Measurements from ENCODE around the gene PLXNA4. TPM values are rescaled to one million over a fixed set of nuclear protein-coding genes. Genes with fewer than 3 reads are reported as not detected.

PLXNA4 gene
- total and polyA plus RNA-seq, 11 donors, result 1.8 to 22.1 (median 10.5) TPM

- H3K4me1 ChIP-seq, result peaks cover 0 to 3% (median 0%) of the 10 kb centered on the region in 12 donors
- no peak overlapping the region for H3K4me3 ChIP-seq
- no peak for DNase-seq
- peaks cover 0 to 17% (median 8%) of the 10 kb centered on the region in 12 donors for H3K9me3 ChIP-seq
- no peak overlapping the region for H3K27ac ChIP-seq
- H3K27me3 ChIP-seq, result no peaks in the 10 kb centered on the region
- peaks cover 0 to 6% (median 0%) of the 10 kb centered on the region in 9 donors for H3K36me3 ChIP-seq
- intact Hi-C loops (cut with DNase I), result no loop called here
- TF ChIP-seq CTCF (IDR thresholded peaks at IDR 0.05), result no peak
- no peak for TF ChIP-seq POLR2A (IDR thresholded peaks at IDR 0.05)
- WGBS, 4 donors, result 48 to 62% (median 59%) methylated on average over 3 of the region's 3 CpGs
- peak in 2 of 4 donors; percentile 62 to 65 for ATAC-seq
Observed at GRCh38 chr7:132191418-132191817, 384.9 kb downstream of the PLXNA4 start.

GRCh38 chr7:132190683-132191082, 385.6 kb downstream of the PLXNA4 start:
- Histone ChIP-seq H3K9me3 (peaks cover 0 to 17% (median 8%) of the 10 kb centered on the region in 12 donors), H3K27ac (no peak overlapping the region), H3K4me3 (no peak overlapping the region), H3K36me3 (peaks cover 0 to 6% (median 0%) of the 10 kb centered on the region in 9 donors), H3K27me3 (no peaks in the 10 kb centered on the region), H3K4me1 (peaks cover 0 to 3% (median 0%) of the 10 kb centered on the region in 12 donors)
- intact Hi-C loops (cut with DNase I), result no loop called here
- ATAC-seq (no peak), DNase-seq (no peak)
- WGBS, 4 donors, result 91 to 97% (median 93%) methylated on average over 7 of the region's 7 CpGs
- TF ChIP-seq CTCF (IDR thresholded peaks at IDR 0.05) (no peak), POLR2A (IDR thresholded peaks at IDR 0.05) (no peak)

GRCh38 chr7:132189881-132190280, 386.4 kb downstream of the PLXNA4 start:
- H3K27ac ChIP-seq, result no peak overlapping the region
- intact Hi-C loops (cut with DNase I), result loop anchor here in 1 of 10 donors (5.0 kb wide), 1 partner anchor 47 kb away; no protein-coding TSS in a partner anchor
- H3K4me3 ChIP-seq, result no peak overlapping the region
- TF ChIP-seq CTCF (IDR thresholded peaks at IDR 0.05) (no peak), POLR2A (IDR thresholded peaks at IDR 0.05) (no peak)
- peaks cover 0 to 17% (median 8%) of the 10 kb centered on the region in 12 donors for H3K9me3 ChIP-seq
- no peaks in the 10 kb centered on the region for H3K27me3 ChIP-seq
- H3K36me3 ChIP-seq, result peaks cover 0 to 3% (median 0%) of the 10 kb centered on the region in 9 donors
- no peak for DNase-seq
- ATAC-seq, result no peak
- H3K4me1 ChIP-seq, result peaks cover 0 to 3% (median 0%) of the 10 kb centered on the region in 12 donors

GRCh38 chr7:132187869-132188789, 388.1 kb downstream of the PLXNA4 start:
- Histone ChIP-seq H3K36me3 (peaks cover 0 to 3% (median 0%) of the 10 kb centered on the region in 9 donors), H3K27ac (no peak overlapping the region), H3K9me3 (peaks cover 0 to 17% (median 8%) of the 10 kb centered on the region in 12 donors), H3K27me3 (no peaks in the 10 kb centered on the region), H3K4me3 (no peak overlapping the region), H3K4me1 (peaks cover 0 to 3% (median 0%) of the 10 kb centered on the region in 12 donors)
- 56 to 69% (median 64%) methylated on average over 3 to 4 of the region's 4 CpGs for WGBS, 4 donors
- DNase-seq (no peak), ATAC-seq (no peak)
- intact Hi-C loops (cut with DNase I), result loop anchor here in 1 of 10 donors (5.0 kb wide), 1 partner anchor 49 kb away; no protein-coding TSS in a partner anchor
- TF ChIP-seq POLR2A (IDR thresholded peaks at IDR 0.05) (no peak), CTCF (IDR thresholded peaks at IDR 0.05) (no peak)
